HG03571 (cell line): ENCODE data around the gene EPHA6.
"Not testable (repeated sequence)": the region's sequence is repeated elsewhere in the genome, so short reads cannot be mapped to it uniquely, and the experiment has no call there.

Source experiments
- ATAC-seq: cut with Tn5 transposase; IDR thresholded peaks from one replicate; pipeline ENCODE4 v1.9.1; 2021; ENCODE audit not compliant: unreplicated experiment

Gene EPHA6

DNA sequence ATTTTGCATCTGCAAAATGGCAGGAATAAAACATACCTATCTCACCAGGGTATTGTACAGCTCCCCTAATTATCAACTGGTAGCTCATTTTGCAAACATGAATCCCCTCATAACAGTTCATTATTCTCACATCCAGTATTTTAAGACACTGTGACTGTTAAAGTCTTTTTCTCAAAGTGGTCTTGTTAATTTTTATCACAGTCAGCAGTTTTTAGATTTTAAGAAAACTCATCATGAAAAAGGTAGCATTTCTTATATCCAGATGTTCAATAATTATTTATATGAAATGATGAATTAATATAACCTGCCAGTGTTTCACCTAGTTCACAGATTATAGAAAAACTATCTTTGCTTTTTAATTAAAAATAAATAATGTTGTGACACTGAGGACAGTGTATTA is 595.2 kb downstream of the EPHA6 start:
- ATAC-seq = no peak

DNA sequence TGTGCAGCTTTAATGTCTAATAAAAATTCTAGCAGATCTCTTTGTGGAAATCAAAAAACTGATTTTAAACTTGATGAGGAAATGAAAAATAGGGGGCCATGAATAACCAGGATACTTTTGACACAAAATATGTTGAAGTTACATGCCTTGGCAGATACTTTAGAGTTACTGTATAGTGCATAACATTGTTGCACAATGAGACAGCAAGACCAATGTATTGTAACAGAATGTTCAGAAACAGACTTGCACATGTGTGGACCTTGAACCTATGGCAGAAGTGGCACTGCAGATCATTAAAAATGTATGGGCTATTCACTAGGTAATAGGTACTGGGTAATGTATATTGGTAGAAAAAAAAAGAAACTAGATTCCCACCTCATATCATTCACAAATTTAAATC is 607.2 kb downstream of the EPHA6 start:
- ATAC-seq = no peak

- no peak for ATAC-seq
These were observed 610.6 kb downstream of the EPHA6 start for GRCh38 chr3:97425002-97425401.

- ATAC-seq = no peak
These were observed 616.2 kb downstream of the EPHA6 start for GRCh38 chr3:97430601-97431000.

DNA sequence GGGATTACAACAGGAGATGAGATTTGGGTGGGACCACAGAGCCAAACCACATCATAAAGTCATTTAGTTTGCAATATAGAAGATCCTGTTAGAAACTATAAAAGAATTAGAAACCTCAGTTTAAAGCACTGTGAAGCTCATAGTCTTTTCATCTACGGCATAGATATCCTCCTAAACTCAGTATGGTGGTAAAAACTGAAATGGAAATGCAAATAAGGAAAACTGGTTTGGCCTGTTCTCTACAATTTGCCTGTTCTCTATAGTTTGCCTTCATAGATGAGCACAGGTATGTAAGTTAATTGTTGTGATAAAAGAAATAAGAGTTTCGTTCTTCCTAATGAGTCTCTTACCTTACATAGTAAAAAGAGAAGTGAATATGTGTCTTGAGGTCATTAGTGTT is 618.5 kb downstream of the EPHA6 start:
- no peak for ATAC-seq

GRCh38 chr3:97438131-97438530 is 623.7 kb downstream of the EPHA6 start:
- ATAC-seq = no peak

GRCh38 chr3:97439373-97439772 is 625.0 kb downstream of the EPHA6 start:
- no peak for ATAC-seq

DNA sequence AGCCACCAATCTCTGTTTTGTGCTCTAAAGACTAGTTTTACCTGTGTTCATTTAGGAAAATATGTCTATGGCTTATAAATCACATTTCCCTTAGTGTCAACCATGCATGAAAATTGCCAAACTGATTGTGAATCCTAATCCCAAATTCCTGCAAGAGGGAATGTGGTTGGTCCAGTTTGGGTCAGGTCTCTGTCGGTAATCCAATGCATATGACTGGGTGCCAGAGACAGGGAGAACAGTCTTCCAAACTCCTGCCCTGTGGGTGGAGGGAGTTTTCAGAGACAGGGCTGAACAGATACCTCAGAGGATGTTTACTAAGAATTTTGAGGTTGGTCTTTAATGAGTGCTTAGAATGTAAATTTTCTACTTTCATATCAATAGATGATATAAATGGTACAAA is 649.6 kb downstream of the EPHA6 start:
- ATAC-seq = no peak

DNA sequence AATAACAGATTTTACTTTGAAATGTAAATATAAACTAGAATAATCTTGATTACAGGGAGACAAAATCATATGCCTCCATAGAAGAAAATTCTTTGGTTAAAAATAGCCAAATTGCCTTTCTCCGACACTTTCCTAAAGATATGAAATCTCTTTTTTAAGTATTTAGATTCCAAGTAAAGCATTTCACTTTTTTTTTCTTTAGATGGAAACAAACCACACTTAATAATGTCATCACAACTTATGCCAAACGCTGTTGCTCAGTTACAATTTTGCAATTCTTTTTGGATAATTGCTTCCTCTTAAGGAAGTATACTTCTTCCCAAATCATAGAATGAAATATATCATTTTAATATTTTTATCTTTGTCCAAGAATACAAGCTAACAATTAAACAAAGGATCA is 656.1 kb downstream of the EPHA6 start:
- ATAC-seq = no peak

DNA sequence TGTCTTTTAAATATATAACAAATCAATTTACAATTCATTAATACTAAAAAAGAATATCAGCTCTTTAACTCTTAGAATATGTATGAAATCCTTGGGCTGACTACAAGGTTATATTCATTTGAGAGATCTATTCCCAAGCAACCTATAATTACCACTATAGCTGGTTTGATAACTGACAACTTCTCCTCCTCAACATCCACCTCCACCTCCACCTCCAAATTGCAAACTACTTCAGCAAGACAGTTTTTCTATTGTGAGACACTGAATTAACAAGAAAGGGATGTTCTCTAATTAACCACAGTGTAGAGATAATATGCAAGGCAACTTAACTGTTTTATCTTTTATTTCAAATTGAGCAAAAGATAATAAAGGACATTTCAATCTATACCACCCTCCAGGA is 665.3 kb downstream of the EPHA6 start:
- no peak for ATAC-seq

DNA sequence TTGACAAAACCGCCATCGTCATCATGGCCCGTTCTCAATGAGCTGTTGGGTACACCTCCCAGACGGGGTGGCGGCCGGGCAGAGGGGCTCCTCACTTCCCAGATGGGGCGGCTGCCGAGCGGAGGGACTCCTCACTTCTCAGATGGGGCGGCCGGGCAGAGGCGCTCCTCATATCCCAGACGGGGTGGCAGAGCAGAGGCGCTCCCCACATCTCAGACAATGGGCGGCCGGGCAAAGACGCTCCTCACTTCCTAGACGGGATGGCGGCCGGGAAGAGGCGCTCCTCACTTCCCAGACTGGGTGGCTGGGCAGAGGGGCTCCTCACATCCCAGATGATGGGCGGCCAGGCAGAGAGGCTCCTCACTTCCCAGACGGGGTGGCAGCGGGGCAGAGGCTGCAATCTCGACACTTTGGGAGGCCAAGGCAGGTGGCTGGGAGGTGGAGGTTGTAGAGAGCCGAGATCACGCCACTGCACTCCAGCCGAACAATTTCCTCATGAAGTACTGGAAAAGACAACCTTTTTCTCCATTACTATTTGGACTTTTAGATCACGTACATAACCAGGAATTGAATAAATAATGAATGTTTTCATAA is 666.4 kb downstream of the EPHA6 start:
- not testable (repeated sequence) for ATAC-seq

GRCh38 chr3:97481416-97481815 is 667.0 kb downstream of the EPHA6 start:
- ATAC-seq = no peak

- ATAC-seq = no peak
These were observed 670.8 kb downstream of the EPHA6 start for GRCh38 chr3:97485206-97485605.

DNA sequence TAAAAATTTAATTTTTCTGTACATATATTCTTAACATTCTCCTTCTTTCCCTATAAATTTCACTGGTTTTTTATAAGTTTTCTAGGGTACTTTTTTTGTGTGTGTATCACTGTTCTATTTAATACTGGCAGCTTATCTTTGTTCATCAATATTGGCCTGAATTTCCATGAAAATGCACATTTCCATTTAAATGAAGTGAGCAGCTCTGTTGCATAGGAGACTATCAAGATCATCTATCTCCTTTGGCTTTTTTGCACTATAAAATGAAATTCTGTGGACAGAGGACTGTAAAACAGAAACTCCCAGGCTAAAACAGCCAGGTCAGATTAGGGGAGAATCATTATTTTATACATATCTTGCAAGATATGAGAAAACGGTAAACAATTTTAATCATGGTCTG is 673.2 kb downstream of the EPHA6 start:
- ATAC-seq = no peak

DNA sequence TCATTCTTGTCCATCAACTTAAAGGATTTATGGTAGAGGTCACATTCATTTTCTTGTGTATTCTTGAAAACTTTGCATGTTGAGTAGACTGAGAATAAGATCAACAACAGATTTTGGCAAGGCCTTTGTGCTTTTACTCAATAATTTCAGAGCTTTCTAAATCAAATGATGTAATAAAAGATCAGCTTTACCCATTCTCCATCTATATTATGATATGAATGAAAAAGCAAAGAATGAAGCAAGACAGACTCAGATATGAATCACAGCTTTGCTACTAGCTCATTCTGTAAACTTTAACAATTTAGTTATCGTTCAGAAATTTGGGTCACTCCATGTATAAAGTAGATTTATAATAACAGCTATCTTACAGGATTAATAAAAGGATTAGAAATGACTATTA is 674.3 kb downstream of the EPHA6 start:
- no peak for ATAC-seq

GRCh38 chr3:97495896-97496295 is 681.5 kb downstream of the EPHA6 start:
- no peak for ATAC-seq

GRCh38 chr3:97497138-97497537 is 682.7 kb downstream of the EPHA6 start:
- ATAC-seq = no peak

DNA sequence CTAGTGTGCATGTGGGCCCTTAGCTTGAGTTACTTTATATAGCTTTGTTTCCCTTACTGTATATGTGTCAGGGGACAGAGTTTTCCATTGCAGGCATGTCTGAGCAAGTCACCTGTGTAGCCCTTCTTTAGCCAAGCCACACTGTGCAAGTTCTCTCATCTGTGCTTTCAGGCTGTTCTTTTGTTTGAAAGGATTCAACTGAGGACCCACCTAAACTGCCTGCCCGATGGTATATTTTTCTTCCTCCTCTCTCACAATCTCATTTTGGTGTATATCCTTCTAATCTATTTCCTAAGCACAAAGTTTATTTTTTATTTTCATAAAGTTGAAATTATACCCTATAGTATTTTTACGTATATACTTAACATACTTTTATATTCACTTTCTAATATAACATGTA is 690.1 kb downstream of the EPHA6 start:
- no peak for ATAC-seq

GRCh38 chr3:97510795-97511194 is 696.4 kb downstream of the EPHA6 start:
- ATAC-seq = no peak

- ATAC-seq = no peak
These were observed 700.7 kb downstream of the EPHA6 start for GRCh38 chr3:97515076-97515475.

GRCh38 chr3:97530691-97531090 is 716.3 kb downstream of the EPHA6 start:
- ATAC-seq = no peak

DNA sequence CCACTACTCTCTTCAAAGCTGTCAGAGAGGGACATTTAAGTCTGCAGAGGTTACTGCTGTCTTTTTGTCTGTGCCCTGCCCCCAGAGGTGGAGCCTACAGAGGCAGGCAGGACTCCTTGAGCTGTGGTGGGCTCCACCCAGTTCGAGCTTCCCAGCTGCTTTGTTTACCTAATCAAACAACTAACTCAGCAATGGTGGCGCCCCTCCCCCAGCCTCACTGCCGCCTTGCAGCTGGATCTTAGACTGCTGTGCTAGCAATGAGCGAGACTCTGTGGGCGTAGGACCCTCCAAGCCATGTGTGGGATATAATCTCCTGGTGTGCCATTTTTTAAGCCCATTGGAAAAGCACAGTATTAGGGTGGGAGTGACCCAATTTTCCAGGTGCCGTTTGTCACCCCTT is 733.2 kb downstream of the EPHA6 start:
- not testable (repeated sequence) for ATAC-seq

DNA sequence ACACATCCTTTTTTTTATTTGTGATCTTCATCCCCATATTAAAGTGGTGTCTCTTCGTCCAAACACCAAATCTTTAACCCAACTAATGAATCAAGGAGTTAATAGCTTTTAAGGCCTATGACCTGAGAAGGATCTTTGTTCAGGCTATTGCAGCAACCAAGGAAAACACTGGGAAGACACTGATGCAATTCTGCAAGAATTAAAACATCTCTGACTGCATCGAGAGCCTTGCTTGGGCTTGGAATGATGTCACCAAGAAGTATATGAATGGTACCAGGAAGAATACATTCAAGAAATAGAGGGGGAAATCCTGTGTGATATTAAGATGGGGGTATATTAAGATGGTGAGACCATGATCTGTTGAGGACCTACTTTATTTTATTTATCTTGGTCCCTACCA is 736.0 kb downstream of the EPHA6 start:
- no peak for ATAC-seq

DNA sequence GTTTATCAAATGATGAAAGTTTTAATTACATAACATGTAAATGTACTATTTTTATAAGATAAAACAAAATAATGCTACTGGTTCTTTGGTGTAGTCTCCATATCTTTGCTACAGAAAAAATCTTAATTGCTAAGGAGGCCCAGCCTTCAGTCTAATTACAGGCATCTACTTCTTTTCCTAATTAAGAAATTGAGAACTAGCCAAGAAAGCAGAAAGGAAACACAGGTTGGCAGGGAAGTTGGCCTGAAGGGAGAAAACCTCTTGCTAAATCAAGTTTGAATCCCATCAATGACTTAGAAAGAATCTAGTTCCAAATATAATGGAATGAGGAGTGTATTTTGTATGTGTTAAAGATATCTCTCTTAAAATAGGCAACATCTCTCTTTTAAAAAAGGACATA is 737.8 kb downstream of the EPHA6 start:
- no peak for ATAC-seq
